Small intestine (tissue), 7 donors: ENCODE results near the gene TRIM50. TPM values are rescaled to one million over a fixed set of nuclear protein-coding genes. Genes with fewer than 3 reads are reported as not detected.

Experiments
- DNase-seq, 2 donors: peaks; one replicate each; pipeline versions ENCODE4 v3.0.0 to v3.0.0-alpha.2; 2013
- FAIRE-seq: peaks from 2 replicates; lab custom pipeline; 2012; peaks lifted over from hg19 to GRCh38; lab: Jason Lieb, UNC
- H3K27ac ChIP-seq, 3 donors: one replicate each; pipeline ENCODE4 v1.5.1; 2013; ENCODE audit warnings: low read length in 2 of 3, mild to moderate bottlenecking in 2 of 3, control low read depth in 1 of 3, inconsistent platforms in 1 of 3, low read depth in 1 of 3, moderate library complexity in 1 of 3
- H3K27me3 ChIP-seq, 3 donors: one replicate each; pipeline ENCODE4 v1.6.1; 2013; ENCODE audit warnings: low read length in 3 of 3, inconsistent platforms in 1 of 3; ENCODE audit not compliant: control insufficient read depth in 3 of 3, insufficient read depth in 3 of 3
- H3K36me3 ChIP-seq, 3 donors: one replicate each; pipeline ENCODE4 v1.6.1; 2013; ENCODE audit warnings: low read length in 3 of 3, inconsistent platforms in 1 of 3, low read depth in 1 of 3, mild to moderate bottlenecking in 1 of 3, moderate library complexity in 1 of 3; ENCODE audit not compliant: control insufficient read depth in 3 of 3, insufficient read depth in 2 of 3
- H3K4me1 ChIP-seq, 3 donors: one replicate each; pipeline ENCODE4 v1.6.1; 2013; ENCODE audit warnings: low read length in 2 of 3, inconsistent platforms in 1 of 3, low read depth in 1 of 3, mild to moderate bottlenecking in 1 of 3, moderate library complexity in 1 of 3; ENCODE audit not compliant: control insufficient read depth in 3 of 3, insufficient read depth in 2 of 3
- H3K4me3 ChIP-seq, 3 donors: one replicate each; pipeline ENCODE4 v1.5.1; 2013; ENCODE audit warnings: low read length in 3 of 3, control low read depth in 1 of 3, inconsistent platforms in 1 of 3, low read depth in 1 of 3, mild to moderate bottlenecking in 1 of 3, moderate library complexity in 1 of 3
- H3K9me3 ChIP-seq, 2 donors: one replicate each; pipeline ENCODE4 v1.6.1; 2013; ENCODE audit warnings: low read depth in 1 of 2, low read length in 1 of 2; ENCODE audit not compliant: control insufficient read depth in 2 of 2, insufficient read depth in 1 of 2
- WGBS, 3 donors: extraction: QIAGEN DNeasy Blood & Tissue Kit; methylation state at CpG; one replicate each; pipeline ENCODE4 v1.1.7; 2013; 5-methylcytosine and 5-hydroxymethylcytosine counted together
- polyA plus RNA-seq, 4 donors: library from polyadenylated mRNA; stranded (reverse) in 3 of 4; unstranded in 1 of 4; fragments of 200-250 nt in 3 of 4; fragments of 120-200 nt in 1 of 4; gene quantifications; one replicate each; pipeline versions ENCODE4 v1.2.1 to v1.2.3, GENCODE V29; 2013
- donor health status: healthy with polysubstance abuse.
- donor health status: control.
- donor health status: control.
- donor health status: Bipolar disorder and iron deficiency.
- donor health status: healthy.

Gene TRIM50
- polyA plus RNA-seq, 4 donors = 0.27 to 2.1 (median 0.54) TPM; not detected in 1

DNA sequence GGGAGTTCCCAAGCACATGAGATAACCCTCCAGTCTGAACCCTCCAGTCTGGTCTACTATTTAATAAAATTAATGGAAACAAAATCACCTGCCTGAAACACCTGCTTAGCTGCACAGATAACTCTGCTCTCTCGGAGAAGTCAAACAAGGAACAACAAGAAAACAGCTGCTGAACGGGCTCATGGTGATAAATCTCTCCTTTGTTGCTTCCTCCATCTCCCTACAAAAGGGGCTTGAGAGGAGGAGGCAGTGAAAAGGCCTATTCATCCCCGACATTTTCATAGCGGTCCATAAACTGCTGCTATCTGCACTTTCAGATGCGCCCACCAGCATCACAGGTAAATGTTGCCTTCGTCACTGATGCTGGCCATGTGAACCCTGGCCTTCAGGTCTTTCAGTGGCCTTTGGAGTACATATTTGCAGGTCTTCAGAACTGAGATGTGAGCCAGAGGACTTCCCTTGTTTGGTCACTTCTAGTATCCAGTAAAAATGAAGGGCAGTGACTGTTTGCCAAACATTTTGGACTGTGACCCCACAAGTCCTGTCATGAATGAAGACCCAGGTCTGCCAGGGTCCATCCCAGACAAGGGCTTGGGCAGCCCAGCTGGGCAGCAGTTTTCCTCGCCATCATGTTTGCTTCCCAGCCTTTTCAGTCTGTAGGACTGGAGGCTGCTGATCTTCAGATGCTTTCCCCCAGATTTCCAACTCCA, 15.9 kb upstream of the TRIM50 start:
- Histone ChIP-seq H3K4me1 (peaks cover 0 to 20% (median 0%) of the 10 kb centered on the region in 3 donors), H3K27ac (no peak overlapping the region), H3K9me3 (no peaks in the 10 kb centered on the region), H3K4me3 (no peak overlapping the region), H3K27me3 (no peaks in the 10 kb centered on the region), H3K36me3 (no peaks in the 10 kb centered on the region)
- peak in 1 of 2 donors; percentile 8 for DNase-seq
- 25 to 66% (median 45%) methylated on average over 7 of the region's 7 CpGs for WGBS, 3 donors
- FAIRE-seq = no peak

DNA sequence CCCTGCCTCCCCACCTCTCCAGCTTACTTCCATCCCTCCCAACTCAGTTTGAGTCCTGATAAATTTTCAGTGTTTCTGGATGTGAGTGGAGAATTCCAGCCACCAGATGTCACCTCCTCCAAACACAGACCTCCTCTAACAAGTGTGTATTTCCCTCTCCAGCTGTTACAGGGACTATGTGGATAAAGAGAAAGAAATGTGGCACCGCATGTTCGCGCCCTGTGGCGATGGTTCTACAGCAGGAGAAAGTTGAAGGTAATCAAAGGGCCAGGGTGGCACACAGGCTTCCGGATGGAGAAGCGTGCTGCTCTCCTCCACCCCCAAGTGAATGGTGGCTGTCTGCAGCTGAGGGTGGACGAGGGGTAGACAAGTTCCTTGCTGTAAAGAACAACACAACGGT, 14.8 kb upstream of the TRIM50 start:
- no peaks in the 10 kb centered on the region for H3K27me3 ChIP-seq
- peaks cover 0 to 20% (median 0%) of the 10 kb centered on the region in 3 donors for H3K4me1 ChIP-seq
- no peak overlapping the region for H3K27ac ChIP-seq
- 53 to 62% (median 53%) methylated on average over 8 of the region's 8 CpGs for WGBS, 3 donors
- no peaks in the 10 kb centered on the region for H3K9me3 ChIP-seq
- FAIRE-seq = no peak
- peak; percentile 11 to 62 for DNase-seq
- H3K36me3 ChIP-seq = no peaks in the 10 kb centered on the region
- H3K4me3 ChIP-seq = no peak overlapping the region

DNA sequence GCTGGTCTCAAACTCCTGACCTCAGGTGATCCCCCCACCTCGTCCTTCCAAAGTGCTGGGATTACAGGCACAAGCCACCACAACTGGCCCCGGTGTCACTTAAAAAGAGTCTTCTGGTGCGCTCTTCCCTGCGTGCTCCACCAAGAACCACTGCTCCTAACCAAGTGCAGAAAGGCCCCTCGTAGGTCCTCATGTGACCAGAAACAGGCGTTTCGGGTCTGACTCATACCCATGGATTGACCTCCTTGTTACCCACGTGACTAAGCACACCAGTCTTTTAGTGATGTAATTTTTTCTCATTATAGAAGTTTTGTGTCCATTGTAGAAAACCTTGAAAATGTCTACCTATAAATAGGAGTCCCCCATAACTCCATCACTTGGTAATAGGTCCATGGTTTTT, 14.0 kb upstream of the TRIM50 start:
- FAIRE-seq = no peak
- 56 to 66% (median 62%) methylated on average over 8 of the region's 8 CpGs for WGBS, 3 donors

DNA sequence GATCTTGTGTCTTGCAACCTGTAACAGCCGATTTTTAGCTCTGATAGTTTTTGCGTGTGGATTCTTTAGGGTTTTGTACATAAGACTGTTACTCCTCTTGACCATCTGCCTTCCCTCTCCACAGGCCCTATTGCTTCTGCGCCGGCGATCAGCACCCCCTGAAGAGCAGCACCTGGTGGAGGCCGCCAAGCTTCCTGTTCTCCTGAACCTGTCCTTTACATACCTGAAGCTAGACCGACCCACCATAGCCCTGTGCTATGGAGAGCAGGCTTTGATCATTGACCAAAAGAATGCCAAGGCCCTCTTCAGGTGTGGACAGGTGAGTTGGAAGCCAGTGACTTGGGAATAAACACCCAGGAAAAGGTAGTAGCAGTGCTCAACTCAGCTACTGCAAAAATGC, 12.6 kb upstream of the TRIM50 start:
- Histone ChIP-seq H3K4me1 (peaks cover 0 to 10% (median 0%) of the 10 kb centered on the region in 3 donors), H3K27ac (no peak overlapping the region), H3K27me3 (no peaks in the 10 kb centered on the region), H3K9me3 (no peaks in the 10 kb centered on the region), H3K36me3 (no peaks in the 10 kb centered on the region), H3K4me3 (no peak overlapping the region)
- 86 to 91% (median 90%) methylated on average over 7 of the region's 7 CpGs for WGBS, 3 donors
- DNase-seq (no peak), FAIRE-seq (no peak)

More for the DNA sequence above, 14.0 kb upstream of the TRIM50 start:
- no peak for DNase-seq
- Histone ChIP-seq H3K36me3 (no peaks in the 10 kb centered on the region), H3K9me3 (no peaks in the 10 kb centered on the region), H3K27me3 (no peaks in the 10 kb centered on the region), H3K4me3 (no peak overlapping the region), H3K4me1 (peaks cover 0 to 20% (median 0%) of the 10 kb centered on the region in 3 donors), H3K27ac (no peak overlapping the region)

DNA sequence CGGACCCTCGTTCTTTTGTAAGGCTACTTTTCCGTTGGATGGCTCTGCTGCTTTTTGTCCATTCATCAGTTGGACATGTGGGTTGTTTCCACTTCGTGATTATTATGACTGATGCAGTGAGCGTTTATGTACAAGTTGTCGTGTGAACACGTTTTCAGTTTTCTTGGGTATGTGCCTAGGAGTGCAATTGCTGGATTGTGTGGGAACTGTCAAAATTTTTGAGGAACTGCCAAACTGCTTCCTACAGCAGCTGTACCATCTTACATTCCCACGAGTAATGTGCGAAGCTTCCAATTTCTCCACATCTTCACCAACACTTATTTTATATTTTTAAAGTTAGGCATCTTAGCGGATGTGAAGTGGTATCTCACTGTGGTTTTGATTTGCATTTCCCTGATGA, 10.4 kb upstream of the TRIM50 start:
- Histone ChIP-seq H3K9me3 (no peaks in the 10 kb centered on the region), H3K27ac (no peak overlapping the region), H3K4me1 (peaks cover 0 to 3% (median 0%) of the 10 kb centered on the region in 3 donors), H3K27me3 (no peaks in the 10 kb centered on the region), H3K36me3 (no peaks in the 10 kb centered on the region), H3K4me3 (no peak overlapping the region)
- 63 to 87% (median 80%) methylated on average over 10 of the region's 10 CpGs for WGBS, 3 donors
- FAIRE-seq (no peak), DNase-seq (no peak)

DNA sequence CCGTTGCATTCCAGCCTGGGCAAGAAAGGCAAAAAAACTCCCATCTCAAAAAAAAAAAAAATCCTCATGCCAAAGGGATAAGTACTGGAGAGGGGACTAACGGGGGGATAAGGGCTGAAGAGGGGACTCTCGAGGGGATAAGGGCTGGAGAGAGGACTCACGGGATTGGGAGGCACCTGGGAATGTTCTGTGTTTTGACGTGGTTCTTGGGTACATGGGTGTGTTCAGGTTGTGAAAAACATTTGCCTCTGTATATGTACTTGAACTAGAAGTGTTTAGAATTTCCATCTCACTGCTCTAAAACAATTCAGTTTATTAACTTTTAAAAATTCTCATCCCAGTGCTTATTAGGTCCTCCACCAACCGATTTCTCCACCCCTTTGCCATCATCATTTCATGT, 4.6 kb upstream of the TRIM50 start:
- FAIRE-seq = no peak
- H3K27ac ChIP-seq = no peak overlapping the region
- no peaks in the 10 kb centered on the region for H3K36me3 ChIP-seq
- DNase-seq = no peak
- H3K27me3 ChIP-seq = no peaks in the 10 kb centered on the region
- H3K9me3 ChIP-seq = no peaks in the 10 kb centered on the region
- H3K4me3 ChIP-seq = no peak overlapping the region
- peaks cover 0 to 3% (median 0%) of the 10 kb centered on the region in 3 donors for H3K4me1 ChIP-seq
- 67 to 77% (median 72%) methylated on average over 6 of the region's 6 CpGs for WGBS, 3 donors

DNA sequence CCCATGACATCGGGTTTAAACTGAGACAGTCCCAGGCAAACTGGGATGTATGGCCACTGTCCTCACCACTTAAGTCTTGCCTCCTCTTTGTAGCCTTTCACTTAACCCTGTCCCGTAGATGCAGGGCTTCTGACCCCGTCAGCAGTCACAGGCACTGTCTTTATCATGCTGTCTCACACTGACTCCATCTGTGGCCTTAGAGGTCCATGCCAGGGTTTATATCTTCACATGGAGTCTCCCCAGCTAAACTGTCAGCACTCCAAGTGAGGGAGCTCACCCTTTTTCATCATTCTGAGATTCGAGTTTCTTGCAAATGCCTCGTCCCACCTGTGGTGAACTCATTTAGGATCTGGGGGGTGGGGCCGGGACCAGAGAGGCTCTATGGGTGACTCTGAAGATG, 2.9 kb upstream of the TRIM50 start:
- no peaks in the 10 kb centered on the region for H3K9me3 ChIP-seq
- H3K27ac ChIP-seq = no peak overlapping the region
- H3K4me1 ChIP-seq = peaks cover 0 to 3% (median 0%) of the 10 kb centered on the region in 3 donors
- H3K27me3 ChIP-seq = no peaks in the 10 kb centered on the region
- DNase-seq (no peak), FAIRE-seq (no peak)
- 69 to 72% (median 71%) methylated on average over 6 of the region's 6 CpGs for WGBS, 3 donors
- H3K4me3 ChIP-seq = no peak overlapping the region
- H3K36me3 ChIP-seq = no peaks in the 10 kb centered on the region

DNA sequence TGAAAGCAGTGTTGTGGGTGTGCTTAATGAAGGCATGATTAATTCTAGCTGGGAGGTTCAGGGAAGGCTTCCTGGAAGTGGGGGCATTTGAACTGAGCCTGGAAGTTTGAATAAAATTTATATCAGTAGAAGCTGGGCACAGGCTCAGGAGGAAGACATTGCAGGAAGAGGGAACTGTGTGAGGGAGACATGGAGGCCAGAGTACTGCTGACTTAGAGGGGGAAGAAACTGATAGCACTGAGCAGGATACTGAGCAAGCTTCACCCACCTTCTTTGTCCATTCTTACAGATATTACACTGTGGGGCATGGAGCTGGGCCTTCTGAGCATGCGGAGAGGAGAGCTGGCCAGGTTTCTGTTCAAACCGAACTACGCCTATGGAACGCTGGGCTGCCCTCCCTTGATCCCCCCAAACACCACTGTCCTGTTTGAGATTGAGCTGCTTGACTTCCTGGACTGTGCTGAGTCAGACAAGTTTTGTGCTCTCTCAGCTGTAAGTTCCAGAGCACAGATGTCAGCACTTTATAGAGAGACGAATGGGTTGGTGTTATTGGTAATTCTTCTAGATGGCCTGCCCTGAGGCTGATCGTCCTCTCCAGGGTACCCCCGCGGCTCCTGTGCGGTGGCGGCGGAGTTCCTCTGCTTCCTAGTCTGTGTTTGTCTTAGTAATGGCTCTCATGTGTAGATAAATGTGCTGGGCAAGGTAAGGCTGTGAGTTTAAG, 2.1 kb upstream of the TRIM50 start:
- 48 to 72% (median 63%) methylated on average over 11 of the region's 11 CpGs for WGBS, 3 donors
- DNase-seq (peak in 1 of 2 donors; percentile 5), FAIRE-seq (no peak)
- no peak overlapping the region for H3K4me3 ChIP-seq
- peak overlapping the region in 1 of 3 donors; percentile 30 for H3K27ac ChIP-seq
- no peaks in the 10 kb centered on the region for H3K36me3 ChIP-seq
- H3K4me1 ChIP-seq = peaks cover 0 to 3% (median 0%) of the 10 kb centered on the region in 3 donors
- H3K9me3 ChIP-seq = no peaks in the 10 kb centered on the region
- H3K27me3 ChIP-seq = no peaks in the 10 kb centered on the region
